Pons (tissue), 1 donor: ENCODE results near the gene SGCB.
A peak's percentile ranks its signal among the peaks of the same experiment; 100 is the strongest.

ENCODE experiments used
- DNase-seq: peaks from one replicate; pipeline ENCODE4 v3.0.0-alpha.2; 2016; ENCODE audit warnings: low spot score

The SGCB gene

DNA sequence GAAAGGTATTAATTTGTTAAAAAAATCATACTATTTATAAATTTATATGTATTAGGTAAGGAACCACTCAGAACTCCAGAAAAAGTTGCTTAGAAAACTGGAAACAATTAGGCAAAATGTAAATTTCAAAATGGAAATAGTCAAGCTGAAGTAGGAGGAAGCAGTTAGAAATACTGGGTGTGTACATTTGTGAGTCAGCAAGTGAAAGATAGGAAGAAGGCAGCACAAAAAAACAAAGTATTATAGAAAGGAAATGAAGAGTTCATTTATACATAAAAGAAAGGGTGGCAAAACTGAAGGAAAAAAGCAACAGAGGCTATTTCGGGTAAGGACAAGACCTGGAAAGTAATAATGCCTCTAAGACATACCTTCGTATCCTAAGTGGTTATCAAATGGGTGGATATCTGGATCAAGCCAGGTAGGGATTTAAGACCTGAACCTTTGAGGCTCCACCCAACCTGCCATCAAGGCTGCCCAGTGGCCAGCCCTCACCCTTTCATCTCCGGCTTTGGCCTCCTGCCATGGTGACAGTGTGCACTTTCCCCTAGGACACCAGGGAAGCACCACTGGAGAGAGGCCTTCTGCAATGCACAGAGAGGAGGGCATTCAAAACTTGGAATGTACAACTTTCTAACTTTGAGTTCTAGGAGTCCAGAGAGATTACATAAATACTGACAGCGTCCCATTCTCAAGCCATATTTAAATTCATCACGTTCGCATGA is 18.0 kb downstream of the SGCB start, which contains the start of gene LRRC66:
Gene LRRC66 (minus strand): TSS at position 428 of the 722 bp plus-strand sequence. CDS start 2,750 bp downstream, outside the sequence.
- no peak for DNase-seq

DNA sequence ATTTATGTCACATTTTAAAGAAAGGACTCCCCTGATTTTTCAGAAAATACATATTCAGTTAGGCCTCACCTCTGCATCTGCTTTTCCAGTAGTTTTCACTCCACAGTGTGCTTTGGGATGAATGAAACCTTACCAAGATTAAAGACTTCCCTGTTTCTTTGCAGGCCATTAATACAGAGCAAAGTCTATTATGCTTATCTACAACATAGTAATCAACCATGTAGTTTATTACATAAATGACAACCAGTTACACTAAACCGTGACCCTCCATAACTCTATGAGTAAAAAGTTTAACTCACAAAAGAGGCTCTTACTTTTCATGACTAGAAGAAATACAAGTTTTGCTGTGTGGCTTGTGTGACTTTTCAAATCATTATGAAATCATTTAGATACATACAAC is 20.3 kb downstream of the SGCB start:
- DNase-seq, result no peak

DNA sequence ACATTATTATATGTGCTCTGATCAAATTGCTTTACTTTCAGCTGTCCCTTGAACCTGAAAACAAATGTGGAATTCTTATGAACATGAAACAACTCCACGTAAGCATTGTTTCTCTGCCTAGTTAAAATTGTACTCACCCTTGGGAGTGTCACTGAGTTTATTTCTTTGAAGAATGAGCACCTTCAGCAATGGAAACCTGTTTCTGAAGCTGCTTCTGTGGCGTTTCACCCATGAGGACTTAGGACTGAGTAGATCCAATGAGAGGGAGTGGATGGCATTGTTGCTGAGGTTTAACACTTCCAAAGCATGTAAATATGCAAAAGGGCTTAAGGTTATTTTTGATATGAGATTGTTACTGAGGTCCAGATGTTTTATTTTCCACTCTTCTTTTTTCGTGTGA is 21.1 kb downstream of the SGCB start:
- no peak for DNase-seq

DNA sequence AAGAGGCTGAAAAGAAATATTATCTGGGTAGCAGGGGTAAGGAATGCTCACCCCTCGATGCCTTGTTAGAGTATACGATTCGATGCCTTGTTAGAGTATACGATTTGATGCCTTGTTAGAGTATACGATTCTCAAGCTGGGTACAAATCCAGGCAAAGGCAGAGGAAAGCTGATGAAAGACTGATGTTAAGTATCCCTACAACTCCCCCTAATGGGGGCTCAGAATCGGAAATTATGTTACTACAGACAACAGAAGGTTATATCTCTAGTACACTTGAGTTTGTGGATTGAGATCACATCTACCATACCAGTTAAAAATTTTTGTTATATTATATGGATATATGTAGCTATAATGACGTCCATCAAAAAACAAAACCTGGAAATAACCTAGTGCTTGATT is 22.7 kb downstream of the SGCB start:
- DNase-seq, result peak; percentile 31

DNA sequence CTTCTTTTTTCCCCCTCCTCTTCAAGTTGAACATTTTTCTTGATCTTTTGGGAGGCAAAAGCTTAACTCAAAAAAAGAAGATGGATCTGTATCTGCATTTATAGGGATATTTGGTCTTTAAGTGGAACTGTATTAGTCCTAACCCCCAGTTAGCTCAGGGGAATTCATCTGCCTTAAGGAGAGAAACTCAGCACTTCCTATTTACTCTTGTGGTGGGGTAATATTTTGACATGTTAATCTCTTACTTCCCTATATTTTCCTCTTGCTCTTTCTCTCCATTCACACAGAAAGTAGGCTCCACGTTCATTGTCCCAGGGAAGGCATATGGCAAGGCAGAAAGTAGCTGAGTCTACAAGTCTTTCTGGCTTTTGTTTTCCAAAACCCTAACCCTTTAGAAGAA is 23.2 kb downstream of the SGCB start:
- no peak for DNase-seq

DNA sequence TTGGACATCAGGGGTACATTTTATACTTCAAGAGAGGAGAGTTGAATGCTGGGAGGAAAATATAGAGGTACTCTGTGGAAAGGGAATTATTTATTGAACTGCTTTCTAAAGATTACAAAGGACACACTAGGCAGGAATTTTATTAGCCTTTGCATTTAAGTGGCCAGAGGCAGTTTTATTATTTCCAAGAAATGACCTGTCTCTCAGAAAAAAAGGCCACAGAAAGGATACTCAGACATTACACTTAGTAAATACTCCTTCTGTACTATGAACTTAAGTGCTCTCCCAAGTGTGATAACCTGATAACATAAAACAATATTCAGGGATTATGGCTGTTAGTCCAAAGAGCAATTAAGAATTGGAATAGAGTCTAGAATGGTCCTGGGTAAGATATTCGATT is 25.4 kb downstream of the SGCB start:
- no peak for DNase-seq

DNA sequence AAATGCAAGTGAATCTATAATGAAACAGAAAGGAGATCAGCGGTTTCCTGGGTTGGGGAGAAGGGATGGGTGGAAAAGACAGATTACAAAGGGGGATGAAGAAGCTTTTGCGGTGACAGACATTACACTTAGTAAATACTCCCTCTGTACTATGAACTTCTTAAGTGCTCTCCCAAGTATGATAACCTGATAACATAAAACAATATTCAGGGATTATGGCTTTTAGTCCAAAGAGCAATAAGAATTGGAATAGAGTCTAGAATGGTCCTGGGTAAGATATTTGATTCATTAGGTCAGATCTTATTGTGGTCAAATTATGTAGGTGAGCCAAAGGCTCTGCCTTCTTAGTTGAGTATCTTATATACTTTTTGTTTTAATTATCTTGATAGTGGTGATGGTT is 27.1 kb downstream of the SGCB start:
- no peak for DNase-seq

DNA sequence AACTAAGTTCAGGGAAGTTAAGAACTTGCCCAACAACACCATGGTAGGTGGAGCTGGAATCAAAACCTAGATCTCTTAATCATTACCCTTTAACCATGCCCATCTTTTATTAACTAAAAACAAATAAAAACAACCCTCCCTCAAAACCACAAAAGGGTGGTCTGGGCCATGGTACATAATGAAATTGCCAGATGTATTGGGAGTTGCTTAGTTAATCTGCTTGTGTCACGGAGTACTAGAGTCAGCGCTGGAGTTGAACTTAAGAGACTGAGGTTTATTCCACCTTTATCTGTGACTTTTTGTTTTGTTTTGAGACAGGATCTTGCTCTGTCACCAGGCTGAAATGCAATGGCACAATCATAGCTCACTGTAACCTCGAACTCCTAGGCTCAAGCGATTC is 31.2 kb downstream of the SGCB start:
- DNase-seq, result no peak

DNA sequence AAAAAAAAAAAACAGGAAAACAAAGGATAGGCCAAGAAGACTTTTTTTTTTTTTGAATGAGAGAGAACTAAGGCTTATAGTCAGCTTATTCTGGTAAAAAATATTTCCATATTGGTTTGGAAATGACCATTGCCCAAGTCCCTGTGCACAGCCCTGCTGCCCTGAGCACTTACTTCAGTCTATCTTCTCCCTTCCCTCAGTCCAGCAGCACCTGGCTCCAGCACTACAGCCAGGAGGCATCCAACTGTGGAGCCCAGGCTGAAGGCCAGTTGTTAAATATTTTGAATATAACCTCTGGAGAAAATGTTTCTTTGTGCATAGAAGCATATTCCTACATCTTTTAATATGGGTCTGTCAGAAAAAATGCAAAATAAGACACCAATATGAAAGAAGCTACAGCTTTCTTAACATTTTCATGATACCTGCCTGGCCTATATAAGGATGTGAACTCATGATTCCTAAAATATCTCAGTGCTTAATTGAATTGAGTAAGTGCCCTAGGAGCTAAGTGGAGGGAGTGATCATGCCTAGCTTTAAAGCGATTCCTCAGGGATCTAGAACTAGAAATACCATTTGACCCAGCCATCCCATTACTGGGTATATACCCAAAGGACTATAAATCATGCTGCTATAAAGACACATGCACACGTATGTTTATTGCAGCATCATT is 32.4 kb downstream of the SGCB start:
- no peak for DNase-seq

DNA sequence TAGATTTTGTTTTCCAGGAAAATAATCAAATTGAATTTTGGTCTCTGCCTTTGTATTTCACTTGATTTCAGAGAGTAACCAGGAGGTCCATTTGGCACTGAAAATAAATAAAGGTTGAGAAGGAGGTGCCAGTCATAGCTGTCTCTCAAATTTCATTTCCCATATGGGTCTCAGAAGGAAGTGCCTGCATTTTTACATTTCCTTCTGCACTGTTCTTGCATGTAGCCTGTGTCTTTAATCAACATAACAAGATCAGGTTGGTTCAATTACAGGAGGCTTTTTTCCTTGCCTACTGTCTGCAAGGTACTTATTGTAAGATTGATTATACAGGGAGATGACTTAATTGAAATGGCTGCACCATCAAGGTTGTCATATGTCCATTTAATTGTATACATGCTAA is 33.7 kb downstream of the SGCB start:
- DNase-seq, result no peak

DNA sequence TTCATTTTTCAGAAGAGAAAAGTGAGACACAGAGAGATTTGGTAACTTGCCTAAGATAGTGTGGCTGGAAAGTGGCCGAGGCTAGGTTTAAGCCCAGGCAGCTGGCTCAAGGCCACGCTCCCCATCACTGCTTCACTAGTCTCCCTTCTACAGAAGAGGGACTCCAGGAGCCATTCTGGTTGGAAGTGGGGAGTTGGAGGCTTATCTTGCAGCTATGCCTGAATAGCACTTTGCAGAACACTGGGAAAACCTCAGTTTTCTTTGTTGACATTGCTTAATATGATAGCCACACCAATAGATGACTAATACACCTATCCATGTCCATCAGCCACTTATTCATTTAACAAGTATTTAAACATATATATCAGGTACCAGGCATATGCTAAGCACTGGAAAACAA is 36.5 kb downstream of the SGCB start:
- DNase-seq, result no peak

DNA sequence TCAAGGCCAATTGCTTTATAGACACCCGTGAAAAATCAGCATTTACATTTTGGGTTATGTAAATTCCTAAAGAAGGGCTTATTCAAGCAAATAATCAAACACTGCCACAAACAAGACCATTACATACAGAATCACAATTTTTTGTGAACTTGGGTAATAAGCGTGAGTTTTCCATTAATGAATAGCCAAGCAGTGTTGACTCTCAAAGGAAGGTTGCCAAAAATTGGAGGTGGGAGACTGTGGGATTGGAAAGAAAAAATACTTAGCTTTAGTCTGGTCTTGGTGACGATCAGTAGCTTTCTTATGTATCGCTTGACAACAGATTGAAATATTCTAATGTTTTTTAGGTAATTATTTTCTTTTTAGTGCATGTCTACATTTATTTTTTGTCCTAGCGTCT is 38.8 kb downstream of the SGCB start:
- DNase-seq, result no peak

DNA sequence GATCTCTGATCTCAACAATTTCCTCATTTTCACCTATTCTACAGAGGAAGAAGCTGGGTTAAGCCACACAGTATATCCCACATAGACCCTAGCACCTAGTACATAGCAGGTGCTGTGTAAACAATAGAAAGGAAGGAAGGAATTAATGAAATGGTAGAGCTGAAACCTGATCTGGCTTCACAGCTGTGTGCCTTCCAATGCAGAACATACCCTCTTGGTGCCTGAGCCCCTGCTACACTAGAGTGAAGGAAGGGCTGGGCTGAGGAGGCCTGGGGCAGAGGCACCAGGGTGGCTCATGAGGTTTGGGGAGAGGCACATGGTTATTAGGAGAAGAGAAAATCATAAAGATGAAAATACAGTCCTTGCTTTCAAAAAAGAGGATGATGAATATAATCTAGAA is 39.3 kb downstream of the SGCB start:
- DNase-seq, result no peak

DNA sequence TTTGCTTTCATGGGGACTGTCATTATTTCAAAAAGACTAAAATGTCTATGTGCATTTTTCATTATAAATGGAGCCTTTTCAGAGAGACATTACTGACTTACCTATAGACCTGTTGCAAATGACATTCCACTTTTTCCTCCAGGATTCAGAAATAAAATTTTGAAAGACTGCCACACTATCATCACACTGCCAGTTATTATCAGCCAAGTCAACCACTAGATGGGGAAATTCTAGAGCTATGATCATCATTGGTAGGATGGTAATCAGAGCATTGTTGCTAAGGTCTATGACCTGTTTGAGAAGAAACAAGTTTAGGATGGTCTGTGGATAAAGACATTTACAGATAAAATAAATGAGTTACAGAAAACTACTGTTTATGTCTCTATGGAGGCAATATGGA is 40.5 kb downstream of the SGCB start:
- DNase-seq, result no peak

DNA sequence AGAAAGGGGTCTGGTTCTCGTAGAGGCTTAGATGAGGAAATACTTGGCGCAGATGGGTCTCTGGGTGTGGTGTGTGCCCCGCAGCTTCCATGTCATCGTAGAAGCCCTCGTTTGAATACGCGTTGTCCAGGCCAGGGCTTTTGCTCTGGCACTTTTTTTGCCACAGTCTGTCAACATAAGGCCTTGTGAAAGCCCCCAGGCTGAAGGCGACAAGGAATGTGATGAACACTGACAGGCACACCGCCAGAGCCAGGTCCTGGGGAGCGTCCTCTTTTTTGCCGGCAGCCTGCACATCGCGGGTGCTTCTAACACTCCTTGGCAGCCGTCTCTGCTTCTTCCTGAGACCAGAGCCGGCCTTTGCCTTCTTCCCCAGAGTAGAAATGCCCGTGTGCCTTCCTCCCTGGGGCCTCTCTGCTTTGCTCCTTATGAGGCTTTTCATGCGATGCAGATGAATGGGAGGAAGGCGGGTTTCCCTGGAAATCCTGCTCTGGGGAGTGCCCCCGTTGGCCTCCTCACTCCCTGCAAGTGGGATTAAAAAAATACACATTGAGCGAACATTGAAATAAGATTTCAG is 42.4 kb downstream of the SGCB start:
- DNase-seq, result no peak
